T-helper 22 cell (primary cell): ENCODE results near the gene TEX19.
"Not testable (repeated sequence)": the region's sequence is repeated elsewhere in the genome, so short reads cannot be mapped to it uniquely, and the experiment has no call there.

Experiments used
- DNase-seq: peaks from one replicate; pipeline ENCODE4 v3.0.0-alpha.2; 2020; ENCODE audit warnings: low read depth

The TEX19 gene

DNA sequence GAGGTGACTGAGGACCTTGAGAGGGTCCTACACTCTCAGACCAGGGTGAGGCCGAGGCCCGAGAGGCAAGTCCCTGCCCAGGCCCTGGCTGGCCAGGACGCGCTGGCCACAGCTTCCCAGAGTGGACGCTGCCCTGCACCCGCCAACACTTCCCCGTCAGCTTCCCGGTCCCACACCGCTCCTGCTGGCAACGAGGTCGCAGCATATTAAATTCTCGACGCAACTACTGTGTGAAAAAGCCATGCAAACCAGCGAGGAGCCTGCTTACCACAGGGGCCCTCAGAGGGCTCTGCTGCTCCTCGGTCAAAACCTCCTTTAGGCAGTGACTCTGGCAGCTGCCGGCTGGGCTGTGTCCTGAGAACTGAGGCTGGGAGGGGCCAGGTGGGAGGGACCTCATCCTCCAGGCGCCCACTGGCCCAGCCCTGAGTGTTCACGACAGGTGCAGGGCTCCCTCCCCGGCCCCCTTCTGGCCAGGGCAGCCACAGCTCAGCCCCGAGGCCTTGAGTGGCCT is 2.1 kb upstream of the TEX19 start:
- DNase-seq, result no peak

- DNase-seq, result no peak
Measured at GRCh38 chr17:82357394-82357793, 1.7 kb upstream of the TEX19 start.

DNA sequence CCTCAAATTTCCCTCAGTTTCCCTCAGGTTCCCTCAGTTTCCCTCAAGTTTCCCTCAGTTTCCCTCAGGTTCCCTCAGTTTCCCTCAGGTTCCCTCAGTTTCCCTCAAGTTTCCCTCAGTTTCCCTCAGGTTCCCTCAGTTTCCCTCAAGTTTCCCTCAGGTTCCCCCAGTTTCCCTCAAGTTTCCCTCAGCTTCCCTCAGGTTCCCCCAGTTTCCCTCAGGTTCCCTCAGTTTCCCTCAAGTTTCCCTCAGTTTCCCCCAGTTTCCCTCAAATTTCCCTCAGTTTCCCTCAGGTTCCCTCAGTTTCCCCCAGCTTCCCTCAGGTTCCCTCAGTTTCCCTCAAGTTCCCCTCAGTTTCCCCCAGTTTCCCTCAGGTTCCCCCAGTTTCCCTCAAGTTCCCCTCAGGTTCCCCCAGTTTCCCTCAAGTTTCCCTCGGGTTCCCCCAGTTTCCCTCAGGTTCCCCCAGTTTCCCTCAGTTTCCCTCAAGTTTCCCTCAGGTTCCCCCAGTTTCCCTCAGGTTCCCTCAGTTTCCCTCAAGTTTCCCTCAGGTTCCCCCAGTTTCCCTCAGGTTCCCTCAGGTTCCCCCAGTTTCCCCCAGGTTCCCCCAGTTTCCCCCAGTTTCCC is 516 bp downstream of the TEX19 start:
- DNase-seq, result not testable (repeated sequence)

GRCh38 chr17:82361885-82362633 is 3.0 kb downstream of the TEX19 start:
- DNase-seq, result no peak

DNA sequence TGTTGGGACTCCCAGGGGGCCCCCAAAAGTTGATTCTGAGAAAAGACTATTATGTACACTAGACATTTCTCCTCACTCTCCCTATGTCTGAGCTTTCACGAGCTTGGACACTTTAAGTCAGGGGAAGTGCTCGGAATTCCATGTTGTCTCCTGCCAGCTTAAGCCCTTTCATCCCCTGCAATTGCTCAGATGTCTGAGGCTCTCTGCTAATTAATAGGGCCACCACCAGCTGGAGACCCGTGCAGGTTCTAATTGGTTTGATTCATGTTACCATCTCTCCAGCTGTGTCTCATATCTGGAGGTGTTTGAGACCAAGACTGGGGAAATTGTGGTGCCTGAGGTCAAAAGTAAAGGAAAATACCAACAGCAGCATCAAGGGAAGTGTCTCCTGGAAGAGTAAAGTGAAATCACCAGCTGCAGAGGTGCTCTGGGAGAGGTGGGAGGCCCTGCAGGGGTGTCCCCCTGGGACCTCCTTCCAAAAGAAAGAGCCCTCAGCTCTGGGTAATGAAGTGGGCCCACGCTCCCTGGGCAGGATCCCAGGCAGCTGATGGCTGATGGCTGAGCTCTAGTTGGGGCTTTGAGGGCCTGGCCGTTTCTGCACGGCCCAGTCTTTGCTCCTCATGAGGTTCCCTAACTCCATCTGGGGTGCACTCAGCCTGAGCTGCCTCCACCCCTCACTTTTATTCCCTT is 6.7 kb downstream of the TEX19 start:
- DNase-seq, result no peak

- no peak for DNase-seq
Measured at GRCh38 chr17:82366749-82367148, 7.7 kb downstream of the TEX19 start.

DNA sequence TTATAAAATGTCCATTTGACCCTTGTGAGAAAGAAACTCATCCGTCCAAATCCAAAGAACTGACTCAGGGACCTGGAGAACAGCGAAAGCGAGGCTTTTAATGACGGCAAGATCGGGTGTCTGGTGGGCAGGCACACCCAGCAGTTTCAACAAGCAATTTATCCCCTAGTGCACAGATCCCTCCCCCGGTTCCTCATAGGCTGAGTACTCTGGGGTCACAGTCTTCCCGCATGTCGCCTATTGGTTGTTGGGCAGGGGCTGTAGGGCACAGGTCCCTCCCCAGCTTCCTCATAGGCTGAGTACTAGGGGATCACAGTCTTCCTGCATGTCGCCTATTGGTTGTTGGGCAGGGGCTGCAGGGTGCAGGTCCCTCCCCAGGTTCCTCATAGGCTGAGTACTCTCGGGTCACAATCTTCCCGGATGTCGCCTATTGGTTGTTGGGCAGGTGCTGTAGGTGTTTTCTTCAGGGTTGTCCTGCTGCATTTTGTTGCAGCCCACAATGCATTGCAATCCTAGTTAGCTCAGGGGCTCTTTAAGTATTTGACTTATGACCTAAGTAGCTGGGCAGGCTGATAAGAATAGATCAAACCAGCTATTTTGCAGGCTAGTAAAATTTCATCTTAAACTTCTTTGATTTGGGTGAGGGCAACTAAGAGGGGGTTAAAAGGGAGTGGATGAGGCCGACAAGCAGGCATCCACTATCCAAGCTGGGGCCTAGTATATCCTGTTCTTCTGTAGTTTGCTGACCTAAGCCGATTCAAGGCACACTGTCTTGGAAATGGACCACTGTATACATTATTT is 8.9 kb downstream of the TEX19 start:
- DNase-seq, result no peak

DNA sequence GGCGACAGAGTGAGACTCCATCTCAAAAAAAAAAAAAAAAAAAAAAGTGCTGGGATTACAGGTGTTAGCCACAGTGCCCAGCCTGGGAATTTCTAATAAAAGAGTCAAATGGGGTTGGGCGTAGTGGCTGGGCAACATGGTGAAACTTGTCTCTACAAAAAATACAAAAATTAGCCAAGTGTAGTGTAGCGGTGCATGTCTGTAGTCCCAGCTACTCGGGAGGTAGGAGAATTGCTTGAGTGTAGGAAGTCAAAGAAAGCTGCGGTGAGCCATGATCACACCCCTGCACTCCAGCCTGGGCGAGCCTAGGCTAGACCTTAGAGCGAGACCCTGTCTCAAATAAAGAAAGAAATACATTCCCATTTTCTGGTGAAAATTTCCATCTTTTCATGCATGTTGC is 10.2 kb downstream of the TEX19 start:
- DNase-seq, result no peak

DNA sequence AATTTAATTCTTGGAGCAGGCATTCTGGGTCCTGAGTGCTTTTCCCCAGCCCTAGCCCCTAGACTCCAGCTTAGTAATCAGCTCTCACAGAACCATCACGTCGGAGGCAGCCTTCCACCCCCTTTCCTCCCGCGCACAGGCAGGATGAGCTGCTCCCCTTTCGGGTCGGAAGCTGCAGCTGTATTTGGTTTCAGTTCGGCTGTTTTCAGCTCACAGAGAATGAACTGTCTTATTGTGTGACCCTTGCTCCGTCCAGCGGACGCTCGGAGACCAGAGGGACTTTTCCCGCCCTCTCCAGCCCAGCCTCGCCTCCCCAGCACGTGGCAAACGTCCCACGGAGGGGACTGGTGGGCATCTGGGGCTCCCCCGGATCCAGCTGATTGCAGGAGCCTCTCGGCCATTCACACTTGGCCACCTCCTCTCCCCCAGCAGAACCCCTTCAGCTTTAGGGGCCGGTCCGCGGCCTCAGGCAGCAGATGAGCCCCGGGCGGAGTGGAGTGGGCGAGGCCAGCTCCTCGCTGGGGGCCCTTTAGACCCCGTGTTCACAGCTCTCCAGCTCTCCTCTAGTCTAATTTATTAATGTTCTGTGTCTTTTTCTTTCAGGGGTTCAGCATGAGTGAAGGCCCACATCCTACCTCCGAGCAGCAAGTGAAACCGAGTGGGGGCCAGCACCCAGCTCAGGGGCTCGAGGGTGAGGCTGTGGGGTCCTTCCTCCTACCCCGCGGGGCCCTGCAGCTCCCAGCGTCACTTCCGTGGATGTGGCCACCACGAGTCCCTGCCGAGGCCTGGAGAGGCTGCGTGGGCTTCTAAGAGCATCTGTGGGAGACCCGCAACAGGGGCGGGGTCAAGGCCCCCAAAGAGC is 11.7 kb downstream of the TEX19 start:
- no peak for DNase-seq

DNA sequence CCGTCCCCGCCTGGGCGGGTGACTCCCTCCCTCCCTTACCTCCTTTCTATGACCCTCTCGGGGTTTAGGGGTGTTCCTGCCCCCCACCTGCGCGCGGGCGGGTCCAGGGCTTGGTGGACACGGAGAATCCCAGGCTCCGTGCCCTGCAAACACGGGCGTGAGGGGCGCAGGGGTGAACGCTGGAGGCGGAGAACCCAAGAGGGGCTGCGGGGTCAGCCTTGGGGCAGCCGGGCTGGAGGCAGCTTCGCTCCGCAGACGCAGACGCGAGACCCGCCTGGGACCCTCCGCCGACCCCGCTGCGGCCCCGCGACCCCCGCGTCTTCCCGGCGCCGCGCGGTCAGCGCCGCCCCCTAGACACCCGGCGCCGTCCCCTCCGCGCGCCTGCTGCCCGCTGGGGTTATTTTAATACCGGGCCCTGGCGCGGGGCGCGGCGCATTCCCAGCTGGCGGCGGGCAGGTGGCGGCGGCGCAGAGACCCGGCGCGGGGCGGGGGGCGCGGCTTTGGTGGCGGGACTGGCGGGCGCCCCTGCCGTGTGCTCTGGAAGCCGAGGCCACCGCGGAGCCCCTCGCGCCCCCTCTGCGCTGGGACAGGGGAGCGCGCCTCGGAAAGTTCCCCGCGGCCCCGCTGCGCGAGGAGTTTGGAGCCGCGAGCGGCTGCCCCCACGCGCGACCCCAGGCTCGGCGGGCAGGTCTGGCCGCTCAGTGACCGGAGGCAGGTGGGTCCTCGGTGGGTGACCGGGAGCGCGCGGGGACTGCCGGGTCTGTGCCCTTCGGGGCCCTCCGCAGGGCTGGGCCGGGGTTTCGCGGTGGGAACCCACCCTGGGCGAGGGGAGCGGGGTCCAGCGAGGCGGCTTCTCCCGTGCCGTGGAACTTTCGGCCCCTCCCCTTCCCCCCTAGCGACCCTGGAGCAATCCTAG is 12.5 kb downstream of the TEX19 start, which contains the start of gene UTS2R:
UTS2R (plus strand) TSS at position 433 of the 916 bp plus-strand sequence. CDS start 2,560 bp downstream, outside the sequence.
- no peak for DNase-seq

- DNase-seq, result no peak
Measured at GRCh38 chr17:82372249-82373071, 13.4 kb downstream of the TEX19 start.

GRCh38 chr17:82373072-82373452 is 14.0 kb downstream of the TEX19 start:
- DNase-seq, result not testable (repeated sequence)

GRCh38 chr17:82373731-82374625 is 14.9 kb downstream of the TEX19 start:
- DNase-seq, result no peak

- DNase-seq, result no peak
Measured at GRCh38 chr17:82374626-82375331, 15.7 kb downstream of the TEX19 start.

DNA sequence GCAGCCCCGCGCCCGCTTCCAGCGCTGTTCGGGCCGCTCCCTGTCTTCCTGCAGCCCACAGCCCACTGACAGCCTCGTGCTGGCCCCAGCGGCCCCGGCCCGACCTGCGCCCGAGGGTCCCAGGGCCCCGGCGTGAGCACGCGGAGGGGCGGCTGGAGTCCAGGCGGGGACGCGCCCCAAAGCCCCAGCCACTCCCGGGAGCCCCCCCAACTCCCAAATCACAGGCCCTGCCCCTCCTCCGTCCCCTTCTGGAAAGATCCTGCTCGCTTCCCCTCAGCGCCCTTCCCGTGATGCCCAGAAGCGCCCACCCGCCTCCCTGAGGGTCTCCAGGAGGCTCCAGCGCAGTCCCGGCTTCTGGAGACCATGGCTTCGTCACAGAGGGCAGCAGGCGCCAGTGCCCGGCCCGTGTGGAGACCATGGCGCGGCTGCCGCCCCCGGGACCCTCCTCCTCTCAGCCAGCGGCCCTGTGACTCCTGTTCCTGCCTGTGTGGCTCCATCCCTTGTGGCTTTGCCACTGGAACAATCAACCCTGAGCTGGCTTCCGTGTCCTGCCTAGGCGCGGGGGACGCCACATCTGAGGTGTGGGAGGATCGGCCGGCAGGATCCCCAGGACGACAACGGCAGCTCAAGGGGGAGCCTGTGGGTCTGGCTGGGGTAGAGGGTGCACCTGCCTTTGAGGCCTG is 16.5 kb downstream of the TEX19 start:
- no peak for DNase-seq

- no peak for DNase-seq
Measured at GRCh38 chr17:82376042-82376730, 17.1 kb downstream of the TEX19 start.
